GM19468 (cell line): Measurements from ENCODE around the gene ROR1.

ENCODE experiments used
- ATAC-seq: cut with Tn5 transposase; IDR thresholded peaks from one replicate; pipeline ENCODE4 v1.9.1; 2021; ENCODE audit warnings: mild to moderate bottlenecking, moderate library complexity, moderate number of reproducible peaks; ENCODE audit not compliant: unreplicated experiment; ENCODE audit errors: extremely low read depth

Gene ROR1

DNA sequence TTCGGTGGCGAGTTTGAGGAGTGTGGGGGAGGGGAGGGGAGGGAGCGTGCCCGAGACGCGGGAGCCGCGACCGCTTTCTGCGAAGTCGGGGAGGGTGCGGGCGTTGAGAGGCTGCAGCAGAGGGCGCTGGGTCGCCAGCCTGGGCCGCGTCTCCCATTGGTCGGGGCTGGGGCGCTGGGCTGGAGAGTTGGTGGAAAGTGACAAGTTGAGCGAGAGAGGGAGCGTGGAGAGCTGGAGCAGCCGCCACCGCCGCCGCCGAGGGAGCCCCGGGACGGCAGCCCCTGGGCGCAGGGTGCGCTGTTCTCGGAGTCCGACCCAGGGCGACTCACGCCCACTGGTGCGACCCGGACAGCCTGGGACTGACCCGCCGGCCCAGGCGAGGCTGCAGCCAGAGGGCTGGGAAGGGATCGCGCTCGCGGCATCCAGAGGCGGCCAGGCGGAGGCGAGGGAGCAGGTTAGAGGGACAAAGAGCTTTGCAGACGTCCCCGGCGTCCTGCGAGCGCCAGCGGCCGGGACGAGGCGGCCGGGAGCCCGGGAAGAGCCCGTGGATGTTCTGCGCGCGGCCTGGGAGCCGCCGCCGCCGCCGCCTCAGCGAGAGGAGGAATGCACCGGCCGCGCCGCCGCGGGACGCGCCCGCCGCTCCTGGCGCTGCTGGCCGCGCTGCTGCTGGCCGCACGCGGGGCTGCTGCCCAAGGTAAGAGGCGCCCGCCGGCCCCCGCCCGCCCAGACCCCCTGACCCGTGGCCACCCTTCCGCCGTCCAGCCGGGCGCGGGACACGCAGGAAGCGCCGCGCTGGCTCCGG is at the start of gene ROR1:
ROR1 (plus strand) TSS at position 203 of the 802 bp plus-strand sequence.
- no peak for ATAC-seq

DNA sequence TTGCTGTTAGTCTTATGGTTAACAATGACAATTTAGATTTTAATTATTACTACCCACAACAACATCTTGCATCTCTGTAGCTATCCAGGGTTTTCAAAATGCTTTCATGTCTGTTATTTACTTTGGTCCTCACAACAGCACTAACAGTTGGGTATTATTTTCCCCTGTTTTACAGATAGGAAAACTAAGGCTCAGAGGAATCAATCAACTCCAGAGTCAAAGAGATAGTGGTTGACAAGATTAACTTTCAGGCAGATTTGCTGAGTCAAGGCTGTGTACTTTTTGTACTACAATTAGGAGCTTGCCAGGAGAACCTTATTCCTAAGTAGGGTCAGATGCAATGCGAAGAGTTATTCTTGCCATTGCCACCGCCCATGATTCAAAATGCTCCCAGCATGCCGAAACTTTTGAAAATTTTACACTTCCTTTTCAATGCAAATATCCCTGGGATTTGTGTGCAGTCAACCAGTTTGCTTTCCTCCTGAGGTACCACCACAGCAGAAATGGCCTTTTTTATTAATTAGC is 49.4 kb upstream of the ROR1 start:
- ATAC-seq: no peak

DNA sequence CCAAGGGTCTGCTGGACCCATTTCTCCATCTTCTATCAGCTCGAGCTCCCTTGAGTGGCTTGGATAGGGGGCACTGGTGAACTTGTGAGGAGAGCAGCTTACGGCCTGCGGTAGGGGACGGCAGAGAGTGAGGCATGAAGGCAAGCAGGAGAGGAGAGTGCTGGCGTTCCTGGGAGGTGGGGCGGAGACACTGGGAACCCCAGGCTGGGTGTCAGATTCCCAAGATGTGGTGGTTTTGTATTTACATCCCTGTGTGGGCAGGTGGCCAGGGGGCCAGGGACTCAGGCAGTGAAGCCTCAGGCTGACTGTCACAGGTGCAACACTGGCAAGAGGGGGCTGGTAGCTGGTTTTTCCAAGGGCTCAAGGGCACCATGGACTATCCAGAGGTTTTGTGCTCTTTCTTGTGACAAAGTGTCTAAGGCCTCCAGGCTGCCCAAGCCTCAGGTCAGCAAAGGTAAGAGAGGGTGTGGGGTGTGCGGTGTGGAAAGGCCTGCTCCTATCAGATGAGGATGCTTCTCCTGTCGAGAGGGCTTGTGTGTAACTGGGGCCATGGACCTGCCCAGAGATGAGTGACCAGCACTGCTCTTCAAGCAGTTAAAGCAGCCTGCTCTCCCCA is 45.1 kb upstream of the ROR1 start:
- no peak for ATAC-seq

DNA sequence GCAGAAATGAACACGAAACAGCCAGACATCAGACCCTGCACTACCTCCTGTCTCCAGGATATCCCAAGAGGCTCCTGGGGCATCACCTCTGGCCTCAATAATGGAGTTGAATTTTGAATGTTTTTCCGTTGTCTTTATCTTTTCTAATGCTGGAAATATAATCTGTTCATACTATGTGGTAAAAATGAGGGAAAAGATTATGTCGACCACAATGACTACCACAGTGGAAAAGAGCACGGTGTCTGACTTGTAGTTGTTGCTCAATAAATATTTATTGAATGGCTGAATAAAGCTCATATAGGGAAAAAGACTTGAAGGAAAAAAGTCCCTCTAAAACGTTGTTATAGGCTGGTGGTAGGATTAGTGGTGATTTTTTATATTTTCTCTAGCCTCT is 44.6 kb upstream of the ROR1 start:
- no peak for ATAC-seq

DNA sequence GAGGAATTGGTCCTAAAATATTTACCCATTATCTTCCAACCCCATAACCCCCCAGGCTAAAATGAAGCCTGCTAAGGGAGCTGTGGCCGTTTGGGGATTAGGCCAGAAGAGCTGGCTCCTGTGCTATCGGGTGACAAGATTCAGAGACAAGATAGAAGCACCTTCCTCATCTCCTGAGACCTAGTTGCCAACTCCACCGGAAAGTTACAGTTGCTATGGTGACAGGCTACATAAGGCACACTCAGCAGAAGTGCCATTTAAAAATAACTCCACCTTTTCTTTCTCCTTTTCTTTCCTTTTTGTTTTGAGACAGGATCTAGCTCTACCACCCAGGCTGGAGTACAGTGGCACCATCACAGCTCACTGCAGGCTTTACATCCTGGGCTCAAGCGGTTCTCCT is 43.6 kb upstream of the ROR1 start:
- ATAC-seq: no peak

DNA sequence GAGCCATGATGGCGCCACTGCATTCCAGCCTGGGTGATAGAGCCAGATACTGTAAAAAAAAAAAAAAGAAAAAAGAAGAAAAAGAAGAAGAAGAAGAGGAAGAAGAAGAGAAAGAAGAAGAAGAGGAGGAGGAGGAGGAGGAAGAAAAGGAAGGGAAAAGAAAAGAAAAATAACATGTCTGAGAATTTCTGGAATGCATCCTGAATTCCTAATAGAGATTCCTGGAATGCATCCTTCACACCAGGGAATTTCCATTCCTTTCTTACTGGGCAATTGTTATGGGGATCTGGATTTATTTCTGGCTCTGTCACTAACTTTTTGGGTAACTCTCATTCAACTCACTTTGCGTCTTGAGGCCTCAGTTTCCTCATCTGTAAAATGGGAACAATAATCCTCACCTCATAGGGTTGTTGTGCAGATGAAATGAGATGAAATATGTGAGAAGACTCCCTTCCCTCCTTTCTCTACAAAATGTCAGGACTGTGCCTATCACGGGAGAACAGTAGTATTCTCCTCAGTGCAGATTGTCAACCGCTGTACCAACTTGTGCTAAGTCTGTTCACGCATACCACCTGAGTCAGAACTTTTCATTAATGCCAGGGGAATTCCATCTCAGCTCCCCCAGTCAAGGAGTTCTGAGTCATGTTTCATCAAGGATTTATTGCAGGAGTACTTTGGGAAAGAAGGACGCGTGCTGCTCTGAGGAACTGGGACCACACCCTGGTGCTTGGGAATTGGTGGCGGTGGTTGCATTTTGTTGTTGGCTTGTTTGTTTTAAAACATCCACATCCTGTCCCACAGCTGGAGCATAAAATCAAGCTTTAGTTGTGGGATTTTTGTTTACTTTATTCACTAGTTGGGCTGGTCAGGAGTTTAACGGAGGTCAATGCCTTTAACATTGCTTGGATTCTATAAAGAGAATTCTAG is 42.4 kb upstream of the ROR1 start:
- ATAC-seq: no peak

DNA sequence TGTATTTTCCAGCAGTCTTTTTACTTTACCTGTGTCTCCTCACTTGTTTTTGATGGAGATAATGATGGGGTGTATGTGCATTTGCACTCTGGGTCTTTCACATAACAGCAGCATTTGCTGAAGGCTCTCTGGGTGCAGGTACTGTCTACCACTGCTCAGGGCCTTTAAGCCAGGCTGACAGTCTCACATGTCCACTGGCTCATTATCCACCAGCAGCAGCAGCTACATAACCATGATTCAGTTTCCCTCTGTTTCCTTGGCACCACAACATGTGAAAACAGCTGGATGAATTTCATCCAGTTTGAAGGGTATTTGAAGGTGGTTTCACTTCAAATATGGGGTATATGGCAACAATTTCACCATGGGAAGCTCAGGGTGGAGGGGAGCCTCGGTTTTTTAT is 41.2 kb upstream of the ROR1 start:
- no peak for ATAC-seq

DNA sequence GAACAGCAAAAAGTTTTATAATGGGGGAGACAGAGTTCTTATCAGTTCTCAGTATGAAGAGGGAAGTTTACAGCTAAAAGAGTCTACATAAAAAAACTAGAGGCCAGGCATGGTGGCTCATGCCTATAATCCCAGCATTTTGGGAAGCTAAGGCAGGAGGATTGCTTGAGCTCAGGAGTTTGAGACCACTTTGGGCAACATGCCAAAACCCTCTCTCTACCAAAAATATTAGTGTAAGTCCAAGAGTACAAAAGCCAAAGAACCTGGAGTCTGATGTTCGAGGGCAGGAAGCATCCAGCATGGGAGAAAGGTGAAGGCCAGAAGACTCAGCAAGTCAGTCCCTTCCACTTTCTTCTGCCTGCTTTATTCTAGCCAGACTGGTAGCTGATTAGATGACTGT is 35.0 kb upstream of the ROR1 start:
- no peak for ATAC-seq

DNA sequence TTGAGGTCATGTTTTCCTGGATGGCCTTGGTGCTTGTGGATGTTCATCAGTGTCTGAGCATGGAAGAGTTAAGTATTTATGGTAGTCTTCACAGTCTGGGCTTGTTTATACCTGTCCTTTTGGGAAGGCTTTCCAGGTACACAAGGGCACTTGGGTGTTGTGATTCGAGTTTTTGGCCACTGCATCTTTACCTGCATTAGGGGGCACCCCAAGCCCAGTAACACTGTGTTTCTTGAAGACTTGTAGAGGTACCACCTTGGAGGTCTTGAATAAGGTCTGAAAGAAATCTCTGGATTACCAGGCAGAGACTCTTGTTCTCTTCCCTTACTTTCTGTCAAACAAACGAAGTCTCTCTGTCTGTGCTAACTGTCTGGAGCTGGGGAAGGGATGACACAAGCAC is 34.4 kb upstream of the ROR1 start:
- ATAC-seq: no peak

DNA sequence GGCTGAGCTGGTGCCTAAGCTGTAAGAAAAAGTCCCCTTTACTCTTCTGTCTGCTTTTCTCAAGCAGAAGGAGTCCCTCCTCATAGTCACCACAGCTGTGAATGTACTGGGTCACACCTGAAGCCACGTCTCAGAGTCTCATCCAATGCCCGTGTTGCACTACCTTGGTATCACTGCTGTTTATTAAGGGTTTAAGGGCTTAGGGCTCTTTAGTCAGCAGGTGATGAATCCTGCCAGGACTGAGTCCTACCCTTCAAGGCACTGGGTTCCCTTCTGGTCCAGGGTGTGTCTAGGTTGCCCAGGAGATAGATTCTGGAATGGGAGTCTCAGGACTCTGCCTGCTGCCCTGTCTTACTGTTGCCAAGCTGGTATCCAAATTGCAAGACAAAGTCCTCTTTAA is 33.4 kb upstream of the ROR1 start:
- no peak for ATAC-seq

DNA sequence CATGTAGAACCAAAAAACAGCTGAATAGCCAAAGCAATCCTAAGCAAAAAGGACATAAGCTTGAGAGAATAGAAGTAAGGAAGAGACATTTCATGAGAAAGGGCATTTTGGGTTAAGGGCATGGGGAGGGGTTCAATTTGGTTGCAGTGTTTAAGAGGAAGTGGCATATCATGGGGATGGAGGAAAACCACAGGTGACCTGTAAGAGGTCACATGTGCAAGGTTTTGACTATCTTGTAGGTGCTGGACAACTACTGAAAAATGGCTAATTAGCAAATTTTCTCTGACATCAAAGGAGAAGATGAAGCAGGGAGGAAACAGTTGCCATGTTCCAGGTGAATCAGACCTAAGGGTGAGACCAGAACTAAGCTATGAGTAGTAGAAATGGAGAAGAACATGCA is 31.3 kb upstream of the ROR1 start:
- ATAC-seq: no peak

DNA sequence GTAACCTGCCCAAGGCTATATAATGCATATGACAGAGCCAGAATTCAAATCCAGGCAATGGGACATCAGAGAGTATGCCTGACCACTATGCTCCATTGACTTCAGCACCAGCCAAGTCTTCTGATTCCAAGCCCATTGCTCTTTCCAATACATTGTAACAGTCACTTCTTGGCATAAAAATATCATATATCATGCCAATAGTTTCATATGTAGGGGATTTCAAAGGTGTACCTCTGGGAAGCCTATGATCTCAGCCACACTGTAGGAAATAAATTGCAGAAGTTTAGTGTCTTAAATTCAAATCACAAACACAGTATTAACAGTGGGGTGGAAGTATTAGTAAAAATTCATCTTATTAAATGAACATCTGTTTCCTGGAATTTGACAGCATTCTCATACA is 30.0 kb upstream of the ROR1 start:
- ATAC-seq: no peak

DNA sequence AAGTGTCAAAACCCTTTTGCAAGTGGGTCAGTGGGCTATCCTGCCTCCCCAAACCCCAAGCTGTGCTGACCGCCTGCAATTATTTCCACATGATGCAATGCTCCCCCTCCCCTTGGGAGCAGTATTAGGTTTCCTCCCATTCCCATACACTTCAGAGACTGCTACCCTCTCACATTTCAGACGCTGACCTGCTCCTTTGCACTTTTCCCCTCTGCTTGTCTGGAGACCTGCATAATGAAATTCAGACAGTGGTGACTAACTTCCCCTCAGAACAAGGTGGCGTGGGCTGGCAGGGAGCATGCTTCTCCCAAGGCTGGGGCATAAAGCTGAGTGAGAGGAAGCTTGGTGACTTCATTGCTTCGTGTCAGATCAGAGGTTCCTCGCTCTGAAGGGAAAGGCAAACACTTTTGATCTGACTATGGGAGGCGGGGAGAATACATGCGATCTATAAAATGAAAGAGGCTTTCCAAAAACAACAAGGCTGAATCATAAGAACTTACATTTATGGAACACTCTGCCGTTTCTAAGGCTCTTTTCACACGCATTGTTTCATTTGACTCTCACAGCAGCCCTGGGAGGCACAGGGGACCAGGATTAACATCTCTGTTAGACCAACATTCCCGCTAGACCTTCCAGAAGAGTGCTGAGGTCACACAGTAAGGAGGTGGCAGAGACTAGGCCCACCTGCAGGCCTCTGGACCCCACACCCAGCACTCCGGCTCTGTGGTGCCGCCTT is 27.5 kb upstream of the ROR1 start:
- no peak for ATAC-seq

DNA sequence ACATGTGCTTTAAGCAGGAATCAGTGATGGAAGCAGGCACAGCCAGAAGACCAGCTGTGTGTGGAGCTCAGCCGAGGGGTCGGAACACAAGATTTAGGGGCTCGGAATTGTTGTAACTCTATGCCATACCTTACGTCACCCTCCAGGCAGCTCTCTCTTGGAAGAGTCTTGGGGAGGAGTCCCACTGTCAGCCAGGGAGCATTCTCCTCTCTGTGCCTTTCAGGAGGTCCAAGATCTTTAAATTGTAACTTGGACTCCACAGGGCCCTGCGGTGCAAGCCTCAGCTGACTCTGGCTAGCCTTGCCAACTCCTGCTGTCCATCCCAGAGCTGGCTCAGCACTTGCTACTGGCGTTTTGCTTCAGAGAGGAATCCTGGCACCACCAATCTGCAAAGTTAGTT is 26.4 kb upstream of the ROR1 start:
- no peak for ATAC-seq

DNA sequence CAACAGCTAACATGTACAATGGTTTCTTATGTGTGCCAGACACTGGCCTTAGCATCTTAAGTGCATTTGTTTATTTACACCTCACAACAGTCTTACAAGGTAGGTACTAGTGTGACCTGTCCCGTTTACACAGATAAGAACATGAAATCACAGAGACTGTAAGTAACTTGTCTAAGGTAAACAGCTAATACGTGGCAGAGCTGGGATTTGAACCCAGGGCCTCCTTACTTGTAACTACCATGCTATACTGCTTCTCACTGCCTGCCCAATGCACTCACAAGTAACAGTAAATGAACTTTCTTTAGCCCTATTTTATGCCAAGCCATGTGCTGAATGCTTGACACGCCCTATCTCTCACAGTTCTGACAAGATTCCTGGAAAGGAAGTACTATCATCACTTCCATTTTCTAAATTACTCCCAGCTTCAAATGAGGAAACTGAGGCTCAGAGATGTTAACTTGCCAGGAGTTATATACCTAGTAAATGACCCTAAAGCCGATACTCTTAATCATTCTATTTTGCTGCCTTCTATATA is 25.7 kb upstream of the ROR1 start:
- no peak for ATAC-seq

DNA sequence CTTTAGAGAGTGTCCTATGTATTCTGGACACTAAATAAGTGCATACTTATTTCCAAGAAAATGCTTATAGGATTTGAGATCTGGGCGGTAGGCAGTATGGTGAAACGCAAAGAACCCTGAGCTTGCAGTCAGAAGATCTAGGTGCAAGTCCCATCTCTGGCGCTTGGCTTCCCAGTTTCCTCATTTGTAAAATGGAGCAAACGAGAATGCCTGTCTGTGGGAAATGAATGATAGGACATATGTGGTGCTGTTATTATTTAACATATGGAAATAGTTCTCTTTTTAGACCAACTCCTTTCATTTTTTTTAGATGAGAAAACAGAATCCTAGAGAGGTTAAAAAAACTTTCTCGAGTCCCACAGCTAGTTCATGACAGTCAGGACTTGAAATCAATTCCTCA is 25.2 kb upstream of the ROR1 start:
- no peak for ATAC-seq

DNA sequence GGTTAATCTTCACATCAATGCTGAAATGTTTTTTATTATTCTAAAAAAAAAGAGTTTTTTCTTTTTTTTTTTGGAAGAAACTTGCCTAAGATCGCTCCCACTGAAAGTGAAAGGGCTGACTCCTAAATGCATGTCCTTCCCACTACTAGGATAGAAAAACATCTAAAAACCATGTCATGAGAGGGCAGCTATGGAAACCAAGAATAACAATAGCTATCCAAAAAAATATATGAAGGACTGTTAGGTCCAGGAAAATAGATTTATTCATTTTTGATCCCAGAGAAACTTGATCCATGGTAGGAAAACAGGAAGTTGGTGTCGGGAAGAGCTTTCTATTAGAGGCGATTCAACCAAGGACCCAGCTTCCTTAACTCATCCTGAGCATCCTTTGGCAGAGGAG is 23.1 kb upstream of the ROR1 start:
- ATAC-seq: no peak

DNA sequence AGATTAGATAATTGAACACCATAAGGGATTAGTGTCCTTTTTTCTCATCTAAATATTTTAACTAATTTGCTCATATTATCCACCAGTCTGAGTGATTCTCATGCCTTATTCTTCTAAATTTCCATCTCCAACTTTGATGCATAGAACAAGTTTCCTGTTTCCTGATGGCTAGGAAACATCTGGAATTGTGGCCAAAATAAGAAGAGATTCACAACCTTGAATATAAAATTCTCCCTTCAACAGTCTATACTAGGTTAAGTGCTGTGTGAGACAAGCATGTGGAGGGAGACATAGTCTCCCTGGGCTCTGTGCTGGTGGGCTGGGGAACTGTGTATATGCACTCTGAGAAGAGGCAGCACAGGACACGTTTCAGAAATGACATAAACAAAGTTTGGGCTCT is 21.6 kb upstream of the ROR1 start:
- ATAC-seq: no peak

DNA sequence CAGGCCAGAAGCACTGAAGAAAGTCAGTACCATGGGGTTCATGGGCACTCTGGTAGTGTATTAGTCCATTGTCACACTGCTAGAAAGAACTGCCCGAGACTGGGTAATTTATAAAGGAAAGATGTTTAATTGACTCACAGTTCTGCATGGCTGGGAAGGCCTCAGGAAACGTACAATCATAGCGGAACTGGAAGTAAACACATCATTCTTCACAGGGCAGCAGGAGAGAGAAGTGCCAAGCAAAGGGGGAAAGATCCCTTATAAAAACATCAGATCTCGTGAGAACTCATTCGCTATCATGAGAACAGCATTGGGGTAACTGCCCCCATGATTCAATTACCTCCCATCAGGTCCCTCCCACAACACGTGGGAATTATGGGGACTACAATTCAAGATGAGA is 20.2 kb upstream of the ROR1 start:
- ATAC-seq: no peak

DNA sequence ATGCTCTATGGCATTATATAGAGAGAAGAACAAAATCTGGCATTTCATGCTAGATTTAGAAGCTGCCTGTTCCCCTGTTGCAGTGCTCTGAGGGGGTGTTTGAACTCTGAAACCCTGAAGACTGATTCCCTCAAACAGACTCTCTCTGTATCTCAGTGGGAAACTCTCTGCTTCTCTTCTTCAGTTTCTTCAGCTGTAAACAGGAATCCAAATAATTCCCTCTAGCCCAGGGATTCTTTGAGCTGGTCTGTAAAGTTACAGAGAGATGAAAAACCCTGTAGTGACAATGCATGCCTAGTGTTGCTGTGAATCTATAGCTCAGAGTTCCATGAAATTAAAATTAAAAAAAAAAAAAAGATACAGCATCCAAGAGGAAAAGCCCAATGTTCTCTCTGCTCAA is 17.0 kb upstream of the ROR1 start:
- no peak for ATAC-seq
